ENCODE data around the gene GFOD2. TPM values are rescaled to one million over a fixed set of nuclear protein-coding genes. Genes with fewer than 3 reads are reported as not detected.

The GFOD2 gene
- total RNA-seq, 2 experiments from 2014 or later: 16.2 to 18.0 TPM

DNA sequence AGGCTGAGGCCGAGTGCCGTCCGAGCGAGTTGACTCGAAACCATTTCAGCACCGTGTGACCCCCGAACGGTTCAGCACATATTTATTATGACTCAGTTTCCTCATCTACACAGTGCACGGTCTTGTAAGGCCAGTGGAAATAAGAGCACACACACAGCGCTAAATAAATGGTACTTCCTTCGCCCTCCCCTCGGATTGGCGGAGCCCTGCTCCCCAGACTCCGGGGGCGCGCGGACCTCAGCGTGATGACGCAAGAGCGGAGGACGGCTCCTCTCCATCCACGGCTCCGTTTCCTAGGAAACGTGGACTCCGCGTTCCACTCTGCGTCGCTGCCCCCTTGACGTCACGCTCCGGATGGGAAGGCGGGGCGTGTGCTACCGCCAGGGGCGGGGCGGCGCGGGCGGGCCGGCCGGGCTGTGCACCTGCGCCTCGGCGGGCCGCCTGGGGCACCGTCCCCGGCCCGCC is 58.5 kb downstream of the GFOD2 start, which contains the start of gene PARD6A:
Gene PARD6A, plus strand, starts transcription at position 397 of the 465 bp plus-strand sequence. CDS start 79 bp downstream, outside the sequence.
- no peak for TF ChIP-seq EZH2phosphoT487 (IDR thresholded peaks at IDR 0.05; ENCODE audit: borderline replicate concordance, low read depth, low read length)
- TF ChIP-seq, protein P1, sequence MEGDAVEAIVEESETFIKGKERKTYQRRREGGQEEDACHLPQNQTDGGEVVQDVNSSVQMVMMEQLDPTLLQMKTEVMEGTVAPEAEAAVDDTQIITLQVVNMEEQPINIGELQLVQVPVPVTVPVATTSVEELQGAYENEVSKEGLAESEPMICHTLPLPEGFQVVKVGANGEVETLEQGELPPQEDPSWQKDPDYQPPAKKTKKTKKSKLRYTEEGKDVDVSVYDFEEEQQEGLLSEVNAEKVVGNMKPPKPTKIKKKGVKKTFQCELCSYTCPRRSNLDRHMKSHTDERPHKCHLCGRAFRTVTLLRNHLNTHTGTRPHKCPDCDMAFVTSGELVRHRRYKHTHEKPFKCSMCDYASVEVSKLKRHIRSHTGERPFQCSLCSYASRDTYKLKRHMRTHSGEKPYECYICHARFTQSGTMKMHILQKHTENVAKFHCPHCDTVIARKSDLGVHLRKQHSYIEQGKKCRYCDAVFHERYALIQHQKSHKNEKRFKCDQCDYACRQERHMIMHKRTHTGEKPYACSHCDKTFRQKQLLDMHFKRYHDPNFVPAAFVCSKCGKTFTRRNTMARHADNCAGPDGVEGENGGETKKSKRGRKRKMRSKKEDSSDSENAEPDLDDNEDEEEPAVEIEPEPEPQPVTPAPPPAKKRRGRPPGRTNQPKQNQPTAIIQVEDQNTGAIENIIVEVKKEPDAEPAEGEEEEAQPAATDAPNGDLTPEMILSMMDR (conservative IDR thresholded peaks at IDR 0.05; ENCODE audit: low read length): no peak
- H2AFZ ChIP-seq (ENCODE audit: low read length): peak within 1 kb of the TSS; percentile 86
- DNase-seq (ENCODE audit: low spot score): peak; percentile 100
- BruUV-seq (replicated peaks): no TSS peak
- intact Hi-C loops (cut with micrococcal nuclease; ENCODE audit: unreplicated experiment): loop anchor here (1.0 to 2.0 kb wide), 4 partner anchors 98 to 180 kb away; partner anchors contain the start of genes ATP6V0D1 and CTCF
- peak within 1 kb of the TSS; percentile 89 for H3K4me2 ChIP-seq (ENCODE audit: low read length)
- no peaks in the 10 kb centered on the region for H3K9me2 ChIP-seq (ENCODE audit: insufficient read depth, low read length)
- H3K27ac ChIP-seq (ENCODE audit: low read depth, low read length, poor library complexity, severe bottlenecking): peak within 1 kb of the TSS; percentile 81
- peak within 1 kb of the TSS; percentile 83 for H3K4me3 ChIP-seq (ENCODE audit: low read depth, low read length, poor library complexity, severe bottlenecking)
- POLR2A ChIA-PET: interaction anchor here (0.7 to 2.6 kb wide), 12 partner anchors 10 to 172 kb away, joined by 3 to 22 read pairs (median 4); partner anchors contain the start of genes CARMIL2 and CTCF
- H4K20me1 ChIP-seq (ENCODE audit: insufficient read depth, low read length): 0 out of 2 replicates have a peak, but pooled peaks cover 7% of the 10 kb centered on the region
- peaks cover 15% of the 10 kb centered on the region for H3K4me1 ChIP-seq (ENCODE audit: insufficient read depth, low read length, poor library complexity, severe bottlenecking)
- CTCF ChIA-PET (ENCODE audit: unreplicated experiment): interaction anchor here (1.0 to 2.0 kb wide), 3 partner anchors 16 to 415 kb away, joined by 3 to 6 read pairs (median 4); partner anchors contain the start of gene CARMIL2
- peaks cover 42% of the 10 kb centered on the region for H3K36me3 ChIP-seq (ENCODE audit: insufficient read depth, low read length)
- peaks cover 13% of the 10 kb centered on the region; the same call in 1 of the 2 replicates for H3K79me2 ChIP-seq (ENCODE audit: insufficient read depth, low read depth, low read length)
- H3K9me3 ChIP-seq (ENCODE audit: low read length): no peaks in the 10 kb centered on the region

DNA sequence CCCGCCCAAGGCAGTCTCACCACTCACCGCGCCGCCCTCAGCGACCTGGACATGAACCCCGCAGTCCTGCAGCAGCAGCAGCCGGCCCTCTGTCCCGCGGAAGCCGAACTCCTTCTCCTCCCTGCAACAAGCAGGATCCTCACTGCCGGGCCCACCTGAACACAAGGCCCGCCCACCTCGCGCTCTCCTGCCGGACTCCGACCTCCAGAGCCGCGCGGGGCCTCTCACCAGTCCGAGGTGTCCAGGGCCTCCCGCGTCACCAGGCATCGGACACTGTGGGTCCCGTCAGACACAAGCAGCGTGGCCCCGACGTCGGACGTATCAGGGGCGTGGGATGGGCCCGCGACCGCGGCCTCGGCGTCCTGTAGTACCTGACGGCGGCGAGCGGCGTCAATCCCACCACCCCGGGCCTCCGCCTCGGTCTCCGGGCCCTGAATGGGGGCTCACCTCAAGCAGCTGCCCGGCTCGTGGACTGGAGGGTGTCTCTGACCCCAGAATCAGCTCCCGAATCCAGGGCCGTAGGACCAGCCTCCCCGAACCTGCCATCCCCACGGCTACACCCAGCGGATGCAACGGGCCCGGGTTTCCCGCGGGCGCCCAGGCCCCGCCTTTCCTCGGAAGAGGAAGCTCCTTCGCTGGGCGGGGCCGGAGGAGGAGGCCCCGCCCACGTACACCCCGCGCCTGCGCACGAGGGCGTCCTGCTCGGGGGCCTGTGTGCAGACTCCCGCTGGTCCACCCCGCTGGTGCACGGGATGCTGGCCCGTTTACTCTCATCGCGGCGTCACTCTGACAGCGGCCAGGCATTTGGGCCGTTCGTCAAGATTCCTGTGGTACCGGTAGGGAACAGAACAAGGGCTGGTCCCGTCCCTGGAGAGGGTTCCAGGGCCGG is 59.2 kb downstream of the GFOD2 start, which contains the start of gene ACD:
Gene ACD, minus strand, starts transcription at position 586 of the 889 bp plus-strand sequence. Its CDS starts 40 bp downstream, at position 546.
- peak within 1 kb of the TSS; percentile 89 for H3K4me2 ChIP-seq (ENCODE audit: low read length)
- H3K9me2 ChIP-seq (ENCODE audit: insufficient read depth, low read length): no peaks in the 10 kb centered on the region
- H4K20me1 ChIP-seq (ENCODE audit: insufficient read depth, low read length): 0 out of 2 replicates have a peak, but pooled peaks cover 7% of the 10 kb centered on the region
- DNase-seq (ENCODE audit: low spot score): peak; percentile 95
- intact Hi-C loops (cut with micrococcal nuclease; ENCODE audit: unreplicated experiment): loop anchor here (1.0 to 2.0 kb wide), 4 partner anchors 98 to 179 kb away; partner anchors contain the start of genes ATP6V0D1 and CTCF
- ChIA-PET POLR2A (interaction anchor here (0.6 to 2.6 kb wide), 13 partner anchors 9 to 171 kb away, joined by 3 to 22 read pairs (median 4); partner anchors contain the start of genes CARMIL2, CTCF and GFOD2), CTCF (ENCODE audit: unreplicated experiment) (interaction anchor here (1.0 to 2.0 kb wide), 2 partner anchors 15 to 139 kb away, joined by 3 to 6 read pairs; partner anchors contain the start of gene CARMIL2)
- H3K4me3 ChIP-seq (ENCODE audit: low read depth, low read length, poor library complexity, severe bottlenecking): peak within 1 kb of the TSS; percentile 83
- H3K4me1 ChIP-seq (ENCODE audit: insufficient read depth, low read length, poor library complexity, severe bottlenecking): peaks cover 14% of the 10 kb centered on the region
- peaks cover 49% of the 10 kb centered on the region for H3K36me3 ChIP-seq (ENCODE audit: insufficient read depth, low read length)
- BruUV-seq (replicated peaks): TSS peak; percentile 76
- no peaks in the 10 kb centered on the region for H3K9me3 ChIP-seq (ENCODE audit: low read length)
- peak within 1 kb of the TSS; percentile 86 for H2AFZ ChIP-seq (ENCODE audit: low read length)
- peak within 1 kb of the TSS; percentile 81 for H3K27ac ChIP-seq (ENCODE audit: low read depth, low read length, poor library complexity, severe bottlenecking)
- TF ChIP-seq EZH2phosphoT487 (IDR thresholded peaks at IDR 0.05; ENCODE audit: borderline replicate concordance, low read depth, low read length): no peak
- TF ChIP-seq, protein P1 (conservative IDR thresholded peaks at IDR 0.05; ENCODE audit: low read length): no peak
- H3K79me2 ChIP-seq (ENCODE audit: insufficient read depth, low read depth, low read length): peaks cover 13% of the 10 kb centered on the region; the same call in 1 of the 2 replicates

Measured in OCI-LY7 (cell line).